Measurements from ENCODE around the gene MAP3K2.
A peak's percentile ranks its signal among the peaks of the same experiment; 100 is the strongest.

Gene MAP3K2

GRCh38 chr2:127394492-127394891 lies 6.7 kb upstream of the MAP3K2 start:
- Histone ChIP-seq H3K4me3 (ENCODE audit: low read length) (no peak overlapping the region), H2AFZ (ENCODE audit: low read depth, low read length) (no peak overlapping the region), H3K9me3 (ENCODE audit: low read length) (no peaks in the 10 kb centered on the region), H3K4me1 (ENCODE audit: insufficient read depth, low read length) (no peaks in the 10 kb centered on the region), H3K36me3 (ENCODE audit: insufficient read depth, low read length) (no peaks in the 10 kb centered on the region), H3K27me3 (ENCODE audit: insufficient read depth, low read length) (no peaks in the 10 kb centered on the region)

GRCh38 chr2:127392828-127393578 lies 5.2 kb upstream of the MAP3K2 start:
- H3K27me3 ChIP-seq (ENCODE audit: insufficient read depth, low read length), result no peaks in the 10 kb centered on the region
- no peaks in the 10 kb centered on the region for H3K9me3 ChIP-seq (ENCODE audit: low read length)
- H2AFZ ChIP-seq (ENCODE audit: low read depth, low read length), result no peak overlapping the region
- H3K4me3 ChIP-seq (ENCODE audit: low read length), result no peak overlapping the region
- no peaks in the 10 kb centered on the region for H3K36me3 ChIP-seq (ENCODE audit: insufficient read depth, low read length)
- peaks cover 7% of the 10 kb centered on the region for H3K4me1 ChIP-seq (ENCODE audit: insufficient read depth, low read length)

- Histone ChIP-seq H3K36me3 (ENCODE audit: insufficient read depth, low read length) (no peaks in the 10 kb centered on the region), H3K4me1 (ENCODE audit: insufficient read depth, low read length) (peaks cover 7% of the 10 kb centered on the region), H3K9me3 (ENCODE audit: low read length) (no peaks in the 10 kb centered on the region), H3K4me3 (ENCODE audit: low read length) (no peak overlapping the region), H2AFZ (ENCODE audit: low read depth, low read length) (no peak overlapping the region), H3K27me3 (ENCODE audit: insufficient read depth, low read length) (no peaks in the 10 kb centered on the region)
Observed at GRCh38 chr2:127392133-127392827, 4.5 kb upstream of the MAP3K2 start.

GRCh38 chr2:127389778-127390435 lies 2.1 kb upstream of the MAP3K2 start:
- Histone ChIP-seq H3K27me3 (ENCODE audit: insufficient read depth, low read length) (no peaks in the 10 kb centered on the region), H2AFZ (ENCODE audit: low read depth, low read length) (no peak overlapping the region), H3K4me1 (ENCODE audit: insufficient read depth, low read length) (peaks cover 20% of the 10 kb centered on the region), H3K36me3 (ENCODE audit: insufficient read depth, low read length) (no peaks in the 10 kb centered on the region), H3K9me3 (ENCODE audit: low read length) (no peaks in the 10 kb centered on the region), H3K4me3 (ENCODE audit: low read length) (no peak overlapping the region)

GRCh38 chr2:127388423-127389164 lies 819 bp upstream of the MAP3K2 start:
- H3K9me3 ChIP-seq (ENCODE audit: low read length), result no peaks in the 10 kb centered on the region
- H3K27me3 ChIP-seq (ENCODE audit: insufficient read depth, low read length), result no peaks in the 10 kb centered on the region
- peaks cover 20% of the 10 kb centered on the region for H3K4me1 ChIP-seq (ENCODE audit: insufficient read depth, low read length)
- no peaks in the 10 kb centered on the region for H3K36me3 ChIP-seq (ENCODE audit: insufficient read depth, low read length)
- peak overlapping the region; percentile 59 for H3K4me3 ChIP-seq (ENCODE audit: low read length)
- peak overlapping the region; percentile 60 for H2AFZ ChIP-seq (ENCODE audit: low read depth, low read length)

- Histone ChIP-seq H3K36me3 (ENCODE audit: insufficient read depth, low read length) (peaks cover under 1% of the 10 kb centered on the region), H3K4me3 (ENCODE audit: low read length) (peak overlapping the region; percentile 59), H2AFZ (ENCODE audit: low read depth, low read length) (peak overlapping the region; percentile 94), H3K4me1 (ENCODE audit: insufficient read depth, low read length) (peaks cover 20% of the 10 kb centered on the region), H3K9me3 (ENCODE audit: low read length) (no peaks in the 10 kb centered on the region), H3K27me3 (ENCODE audit: insufficient read depth, low read length) (no peaks in the 10 kb centered on the region)
Observed at GRCh38 chr2:127386764-127387654, 766 bp downstream of the MAP3K2 start.

GRCh38 chr2:127386246-127386645 lies 1.5 kb downstream of the MAP3K2 start:
- Histone ChIP-seq H3K4me3 (ENCODE audit: low read length) (peak overlapping the region; percentile 59), H3K4me1 (ENCODE audit: insufficient read depth, low read length) (peaks cover 20% of the 10 kb centered on the region), H3K9me3 (ENCODE audit: low read length) (no peaks in the 10 kb centered on the region), H3K27me3 (ENCODE audit: insufficient read depth, low read length) (no peaks in the 10 kb centered on the region), H3K36me3 (ENCODE audit: insufficient read depth, low read length) (peaks cover 1% of the 10 kb centered on the region), H2AFZ (ENCODE audit: low read depth, low read length) (no peak overlapping the region)

- Histone ChIP-seq H3K27me3 (ENCODE audit: insufficient read depth, low read length) (no peaks in the 10 kb centered on the region), H3K4me1 (ENCODE audit: insufficient read depth, low read length) (peaks cover 20% of the 10 kb centered on the region), H3K36me3 (ENCODE audit: insufficient read depth, low read length) (peaks cover 1% of the 10 kb centered on the region), H3K4me3 (ENCODE audit: low read length) (no peak overlapping the region), H3K9me3 (ENCODE audit: low read length) (no peaks in the 10 kb centered on the region), H2AFZ (ENCODE audit: low read depth, low read length) (no peak overlapping the region)
Observed at GRCh38 chr2:127384529-127384928, 3.2 kb downstream of the MAP3K2 start.

GRCh38 chr2:127382831-127383230 lies 4.9 kb downstream of the MAP3K2 start:
- H2AFZ ChIP-seq (ENCODE audit: low read depth, low read length), result no peak overlapping the region
- peaks cover 1% of the 10 kb centered on the region for H3K36me3 ChIP-seq (ENCODE audit: insufficient read depth, low read length)
- H3K9me3 ChIP-seq (ENCODE audit: low read length), result peaks cover 2% of the 10 kb centered on the region
- no peak overlapping the region for H3K4me3 ChIP-seq (ENCODE audit: low read length)
- peaks cover 12% of the 10 kb centered on the region for H3K4me1 ChIP-seq (ENCODE audit: insufficient read depth, low read length)
- H3K27me3 ChIP-seq (ENCODE audit: insufficient read depth, low read length), result no peaks in the 10 kb centered on the region

GRCh38 chr2:127381762-127382161 lies 6.0 kb downstream of the MAP3K2 start:
- Histone ChIP-seq H2AFZ (ENCODE audit: low read depth, low read length) (no peak overlapping the region), H3K4me3 (ENCODE audit: low read length) (no peak overlapping the region), H3K27me3 (ENCODE audit: insufficient read depth, low read length) (no peaks in the 10 kb centered on the region), H3K4me1 (ENCODE audit: insufficient read depth, low read length) (peaks cover 12% of the 10 kb centered on the region), H3K36me3 (ENCODE audit: insufficient read depth, low read length) (peaks cover 1% of the 10 kb centered on the region), H3K9me3 (ENCODE audit: low read length) (peaks cover 5% of the 10 kb centered on the region)

GRCh38 chr2:127379712-127380355 lies 7.9 kb downstream of the MAP3K2 start:
- Histone ChIP-seq H3K36me3 (ENCODE audit: insufficient read depth, low read length) (peaks cover 1% of the 10 kb centered on the region), H3K4me1 (ENCODE audit: insufficient read depth, low read length) (no peaks in the 10 kb centered on the region), H3K27me3 (ENCODE audit: insufficient read depth, low read length) (no peaks in the 10 kb centered on the region), H3K4me3 (ENCODE audit: low read length) (no peak overlapping the region), H2AFZ (ENCODE audit: low read depth, low read length) (no peak overlapping the region), H3K9me3 (ENCODE audit: low read length) (peaks cover 18% of the 10 kb centered on the region)

GRCh38 chr2:127378720-127379119 lies 9.1 kb downstream of the MAP3K2 start:
- Histone ChIP-seq H2AFZ (ENCODE audit: low read depth, low read length) (no peak overlapping the region), H3K4me1 (ENCODE audit: insufficient read depth, low read length) (no peaks in the 10 kb centered on the region), H3K4me3 (ENCODE audit: low read length) (no peak overlapping the region), H3K36me3 (ENCODE audit: insufficient read depth, low read length) (peaks cover 1% of the 10 kb centered on the region), H3K27me3 (ENCODE audit: insufficient read depth, low read length) (no peaks in the 10 kb centered on the region), H3K9me3 (ENCODE audit: low read length) (peaks cover 22% of the 10 kb centered on the region)

All from neuron (in vitro differentiated cells).